ENCODE data around the gene RNU7-1. TPM values are rescaled to one million over a fixed set of nuclear protein-coding genes. Genes with fewer than 3 reads are reported as not detected.

RNU7-1 gene
- total and polyA plus RNA-seq, 9 of the 15 experiments (the other 6 are each of a cell fraction or from before 2014, with no cell fraction given) = not detected

DNA sequence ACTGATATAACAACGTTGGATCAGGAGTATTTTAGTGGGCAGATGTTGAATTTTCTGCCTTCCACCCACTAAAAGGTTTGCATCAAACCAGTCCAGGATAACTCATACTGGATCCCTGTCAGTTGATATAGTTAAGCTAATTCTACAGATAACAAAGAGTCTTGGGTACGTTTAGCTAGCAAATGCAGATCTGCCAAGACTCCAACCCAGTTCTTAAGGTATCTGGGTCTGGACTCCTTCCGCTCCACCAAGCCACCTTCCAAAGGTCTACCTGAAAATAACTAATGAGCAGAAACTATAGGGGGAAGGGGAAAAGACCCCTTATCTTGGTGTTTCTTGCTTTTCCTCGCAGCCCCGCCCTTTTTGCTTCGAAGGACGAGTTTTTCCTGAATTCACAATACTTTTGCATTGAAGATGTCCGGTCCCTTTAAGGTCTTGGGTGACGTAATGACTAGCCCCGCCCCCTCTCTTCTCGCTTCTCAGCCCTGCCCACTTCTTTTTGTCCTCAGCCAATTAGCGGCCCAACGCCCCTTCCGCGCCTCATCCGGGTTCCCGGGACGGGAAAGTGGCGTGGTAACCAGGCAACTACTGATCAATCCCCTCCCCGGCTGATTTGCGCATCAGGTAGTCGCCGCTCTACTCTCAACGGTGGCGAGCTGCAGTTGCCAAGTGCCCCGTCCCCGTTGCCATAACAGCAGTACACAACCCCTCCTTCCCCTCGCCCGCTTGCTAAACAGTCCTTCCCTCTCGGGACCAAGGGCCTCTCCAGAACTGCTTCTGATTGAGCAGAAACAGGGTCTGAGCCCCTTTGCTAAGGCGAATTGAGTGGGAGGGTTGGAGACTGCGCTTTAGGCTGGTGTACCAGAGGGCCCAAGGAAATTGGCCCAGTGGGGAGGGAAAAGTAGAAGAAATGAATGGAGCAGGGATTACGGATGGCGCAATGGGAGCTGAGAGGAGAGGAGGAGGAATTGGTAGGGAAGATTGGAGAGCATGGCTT, 39.0 kb upstream of the RNU7-1 start, which contains the start of gene LRRC23:
Gene LRRC23, plus strand, starts transcription at position 543 of the 997 bp plus-strand sequence. CDS start 812 bp downstream, outside the sequence.
- Histone ChIP-seq H3K4me1 (replicated peaks in 1 of 2; ENCODE audit: control insufficient read depth in 2 of 2, insufficient read depth in 2 of 2, low read length in 2 of 2) (peaks cover 13 to 21% of the 10 kb centered on the region in 2 experiments), H3K9me1 (ENCODE audit: control insufficient read depth, insufficient read depth, low read length) (no peaks in the 10 kb centered on the region), H3K27ac (ENCODE audit: extremely low read depth, low read depth, low read length) (peak within 1 kb of the TSS; percentile 83), H3K4me3 (peak within 1 kb of the TSS; percentile 68), H2AFZ (ENCODE audit: low read depth, low read length) (peak within 1 kb of the TSS; percentile 98), H3K36me3 (ENCODE audit: control insufficient read depth, insufficient read depth, low read length) (no peaks in the 10 kb centered on the region), H3K27me3 (ENCODE audit: control insufficient read depth in 2 of 2, insufficient read depth in 2 of 2, low read length in 2 of 2) (no peaks in the 10 kb centered on the region), H4K20me1 (replicated peaks; ENCODE audit: control insufficient read depth, insufficient read depth, low read length) (no peaks in the 10 kb centered on the region), H3K9me3 (replicated peaks; ENCODE audit: control insufficient read depth, insufficient read depth, low read depth, low read length) (no peaks in the 10 kb centered on the region; the same call in 1 of the 2 replicates), H3K9ac (ENCODE audit: insufficient read depth in 1 of 2, low read depth in 2 of 2, low read length in 2 of 2) (peak within 1 kb of the TSS; percentile 79 to 85), H3K4me2 (ENCODE audit: insufficient read depth, low read length) (peak within 1 kb of the TSS; percentile 96), H3K79me2 (ENCODE audit: control insufficient read depth, insufficient read depth, low read length) (no peaks in the 10 kb centered on the region)
- in situ Hi-C loops (cut with MboI) (no loop called here), intact Hi-C loops (cut with micrococcal nuclease) (no loop called here)
- WGBS (ENCODE audit: insufficient coverage, low coverage, missing lambda C conversion rate) = 5% methylated on average over 31 of the region's 34 CpGs
- POLR2A ChIA-PET = interaction anchor here (0.6 to 1.5 kb wide), 4 partner anchors 35 to 44 kb away, joined by 3 to 6 read pairs (median 3); no protein-coding TSS in a partner anchor
- peak; percentile 97 for ATAC-seq
- peak; percentile 80 to 95 (median 84) for DNase-seq (ENCODE audit: extremely low read depth in 1 of 4, low spot score in 3 of 4)
- FAIRE-seq = peak; percentile 96
- BruUV-seq (replicated peaks) = TSS peak; percentile 69
- CTCF ChIA-PET (ENCODE audit: low intra/inter-chr PET ratio) = no interaction called here
- TF ChIP-seq MXI1 (IDR thresholded peaks at IDR 0.05; ENCODE audit: low read depth, low read length) = peak; percentile 70; the same call in 1 of the 2 replicates
- peak; percentile 73; the same call in 1 of the 2 replicates for TF ChIP-seq JUN (IDR thresholded peaks at IDR 0.05; ENCODE audit: borderline replicate concordance, low read depth, low read length)
- TF ChIP-seq JUN (CRISPR knock-in tag; IDR thresholded peaks at IDR 0.05; ENCODE audit: borderline replicate concordance) = no peak
- 0 out of 2 replicates have a peak, but pooled peaks have one; percentile 11 for TF ChIP-seq EGR1 (conservative IDR thresholded peaks at IDR 0.05)
- peak; percentile 9 for TF ChIP-seq NEUROD1 (IDR thresholded peaks at IDR 0.05; ENCODE audit: borderline replicate concordance, low read depth, low read length, partially characterized antibody)
- TF ChIP-seq MYC (IDR thresholded peaks at IDR 0.05; ENCODE audit: low read depth, low read length) = no peak
- no peak for TF ChIP-seq MYC (CRISPR knock-in tag; IDR thresholded peaks at IDR 0.05; ENCODE audit: borderline replicate concordance, low read depth)
- peak; percentile 51 for TF ChIP-seq RBFOX2 (IDR thresholded peaks at IDR 0.05; ENCODE audit: low read depth, low read length)
- TF ChIP-seq HDAC1 (IDR thresholded peaks at IDR 0.05) = peak in 1 of 2 experiments; percentile 74; a peak in 2 of 4 replicates
- TF ChIP-seq HNRNPLL (IDR thresholded peaks at IDR 0.05; ENCODE audit: low read depth, low read length, poor library complexity, severe bottlenecking) = peak; percentile 98
- no peak for TF ChIP-seq MYBL2 (IDR thresholded peaks at IDR 0.05; ENCODE audit: low read depth)
- TF ChIP-seq MYBL2 (CRISPR knock-in tag; IDR thresholded peaks at IDR 0.05; ENCODE audit: borderline replicate concordance) = no peak
- TF ChIP-seq SRSF1 (IDR thresholded peaks at IDR 0.05; ENCODE audit: low read depth, low read length) = no peak
- TF ChIP-seq EP400 (IDR thresholded peaks at IDR 0.05) = 0 out of 2 replicates have a peak, but pooled peaks have one; percentile 24
- TF ChIP-seq, protein P1, sequence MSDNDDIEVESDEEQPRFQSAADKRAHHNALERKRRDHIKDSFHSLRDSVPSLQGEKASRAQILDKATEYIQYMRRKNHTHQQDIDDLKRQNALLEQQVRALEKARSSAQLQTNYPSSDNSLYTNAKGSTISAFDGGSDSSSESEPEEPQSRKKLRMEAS (CRISPR knock-in tag; IDR thresholded peaks at IDR 0.05) = no peak
- no peak for TF ChIP-seq ARID2 (IDR thresholded peaks at IDR 0.05)
- peak; percentile 65; the same call in 1 of the 2 replicates for TF ChIP-seq SP1 (CRISPR knock-in tag; IDR thresholded peaks at IDR 0.05)
- peak; percentile 85 for TF ChIP-seq CREM (IDR thresholded peaks at IDR 0.05; ENCODE audit: low read depth)
- peak; percentile 21 to 31; a peak in 1 of 4 replicates for TF ChIP-seq SIN3A (IDR thresholded peaks at IDR 0.05; ENCODE audit: borderline replicate concordance in 2 of 2, control insufficient read depth in 1 of 2, low read depth in 2 of 2, low read length in 2 of 2)
- TF ChIP-seq NFYB (IDR thresholded peaks at IDR 0.05; ENCODE audit: extremely low read depth, insufficient read length) = peak; percentile 2
- no peak for TF ChIP-seq ATF1 (CRISPR knock-in tag; IDR thresholded peaks at IDR 0.05)
- peak; percentile 82 for TF ChIP-seq ATF1 (tag; IDR thresholded peaks at IDR 0.05)
- no peak for TF ChIP-seq EZH2 (IDR thresholded peaks at IDR 0.05; ENCODE audit: borderline replicate concordance, low read depth, low read length)

All from K562 (cell line).